Pulmonary artery endothelial cell (primary cell): ENCODE data around the gene TXNRD1. TPM values are rescaled to one million over a fixed set of nuclear protein-coding genes. Genes with fewer than 3 reads are reported as not detected.

ENCODE experiments used
- total RNA-seq: library from RNA; depleted of rRNA; stranded (reverse); fragments of >200 nt; gene quantifications from 2 replicates; pipeline ENCODE4 v1.2.3, GENCODE V29; 2014

The TXNRD1 gene
- total RNA-seq, 1 donor from 2014 or later: 1,036 TPM

Other genes with a start within 250 kb of the TXNRD1 start
- gene TDG, start 249.9 kb upstream of the TXNRD1 start, total RNA-seq: 27.6 and 27.9 TPM in 2 replicates
- gene GLT8D2, start 165.6 kb upstream of the TXNRD1 start, total RNA-seq: 3.4 and 6.0 TPM in 2 replicates
- 13.5 and 30.4 TPM in 2 replicates for gene HCFC2, start 151.2 kb upstream of the TXNRD1 start, total RNA-seq
- gene NFYB, start 77.6 kb upstream of the TXNRD1 start, total RNA-seq: 17.6 and 24.7 TPM in 2 replicates
- gene EID3, start 88.0 kb downstream of the TXNRD1 start, total RNA-seq: 5.1 and 11.7 TPM in 2 replicates
- gene CHST11, start 241.2 kb downstream of the TXNRD1 start, total RNA-seq: 3.9 and 6.3 TPM in 2 replicates